Measurements from ENCODE around the gene ARFGAP3. TPM values are rescaled to one million over a fixed set of nuclear protein-coding genes. Genes with fewer than 3 reads are reported as not detected.

ARFGAP3 gene
- total RNA-seq, 1 donor from 2014 or later: 28.4 TPM

DNA sequence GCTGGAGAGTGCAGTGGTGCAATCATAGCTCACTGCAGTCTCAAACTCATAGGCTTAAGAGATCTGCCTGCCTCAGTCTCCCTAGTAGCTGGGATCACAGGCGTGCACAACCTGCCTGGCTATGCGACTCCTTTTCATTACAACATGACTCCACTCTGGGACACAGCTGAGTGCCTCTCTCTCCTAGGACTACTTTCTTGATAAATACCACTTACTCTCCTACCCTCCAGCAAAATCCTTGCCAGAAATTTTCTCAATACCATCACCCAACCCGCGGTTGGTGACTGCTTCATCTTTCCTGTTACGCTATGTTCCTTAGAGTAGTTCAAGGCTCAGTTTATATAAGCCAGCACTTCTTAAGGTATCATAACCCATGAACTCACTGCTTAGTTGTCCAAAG, 26.9 kb downstream of the ARFGAP3 start:
- H3K9me3 Mint-ChIP-seq: no peaks in the 10 kb centered on the region
- no peak overlapping the region for H3K27ac Mint-ChIP-seq (ENCODE audit: unreplicated experiment)
- H3K27me3 Mint-ChIP-seq (ENCODE audit: low read depth): no peaks in the 10 kb centered on the region
- no peak for DNase-seq (ENCODE audit: low read depth, low spot score)
- no peaks in the 10 kb centered on the region for H3K4me1 Mint-ChIP-seq
- no peak overlapping the region for H3K4me3 Mint-ChIP-seq
- TF ChIP-seq, protein P1, sequence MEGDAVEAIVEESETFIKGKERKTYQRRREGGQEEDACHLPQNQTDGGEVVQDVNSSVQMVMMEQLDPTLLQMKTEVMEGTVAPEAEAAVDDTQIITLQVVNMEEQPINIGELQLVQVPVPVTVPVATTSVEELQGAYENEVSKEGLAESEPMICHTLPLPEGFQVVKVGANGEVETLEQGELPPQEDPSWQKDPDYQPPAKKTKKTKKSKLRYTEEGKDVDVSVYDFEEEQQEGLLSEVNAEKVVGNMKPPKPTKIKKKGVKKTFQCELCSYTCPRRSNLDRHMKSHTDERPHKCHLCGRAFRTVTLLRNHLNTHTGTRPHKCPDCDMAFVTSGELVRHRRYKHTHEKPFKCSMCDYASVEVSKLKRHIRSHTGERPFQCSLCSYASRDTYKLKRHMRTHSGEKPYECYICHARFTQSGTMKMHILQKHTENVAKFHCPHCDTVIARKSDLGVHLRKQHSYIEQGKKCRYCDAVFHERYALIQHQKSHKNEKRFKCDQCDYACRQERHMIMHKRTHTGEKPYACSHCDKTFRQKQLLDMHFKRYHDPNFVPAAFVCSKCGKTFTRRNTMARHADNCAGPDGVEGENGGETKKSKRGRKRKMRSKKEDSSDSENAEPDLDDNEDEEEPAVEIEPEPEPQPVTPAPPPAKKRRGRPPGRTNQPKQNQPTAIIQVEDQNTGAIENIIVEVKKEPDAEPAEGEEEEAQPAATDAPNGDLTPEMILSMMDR (conservative IDR thresholded peaks at IDR 0.05): no peak
- H3K36me3 Mint-ChIP-seq (ENCODE audit: low read depth): peaks cover 8% of the 10 kb centered on the region

DNA sequence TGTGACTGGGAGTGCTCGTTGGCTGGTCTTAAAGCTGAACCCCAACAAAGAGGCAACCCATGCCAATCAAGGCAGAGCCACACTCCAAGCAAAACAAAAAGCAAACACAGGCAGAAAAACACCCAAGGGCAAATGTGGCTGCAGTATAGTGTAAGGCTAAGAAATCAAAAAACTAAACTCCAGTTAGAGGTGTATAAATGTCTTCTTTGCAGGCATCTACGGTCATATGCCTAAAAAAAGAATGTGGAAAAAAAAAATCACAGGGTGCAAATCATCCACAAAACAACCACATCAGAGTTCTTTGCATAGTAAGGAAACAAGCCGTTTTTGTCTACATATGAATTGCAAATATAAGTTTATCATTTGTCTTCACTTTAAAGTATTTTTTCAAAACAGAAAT, 27.8 kb downstream of the ARFGAP3 start:
- no peaks in the 10 kb centered on the region for H3K9me3 Mint-ChIP-seq
- TF ChIP-seq, protein P1 (conservative IDR thresholded peaks at IDR 0.05): no peak
- no peak overlapping the region for H3K27ac Mint-ChIP-seq (ENCODE audit: unreplicated experiment)
- H3K36me3 Mint-ChIP-seq (ENCODE audit: low read depth): peaks cover 6% of the 10 kb centered on the region
- H3K4me1 Mint-ChIP-seq: no peaks in the 10 kb centered on the region
- H3K27me3 Mint-ChIP-seq (ENCODE audit: low read depth): no peaks in the 10 kb centered on the region
- DNase-seq (ENCODE audit: low read depth, low spot score): no peak
- H3K4me3 Mint-ChIP-seq: no peak overlapping the region

DNA sequence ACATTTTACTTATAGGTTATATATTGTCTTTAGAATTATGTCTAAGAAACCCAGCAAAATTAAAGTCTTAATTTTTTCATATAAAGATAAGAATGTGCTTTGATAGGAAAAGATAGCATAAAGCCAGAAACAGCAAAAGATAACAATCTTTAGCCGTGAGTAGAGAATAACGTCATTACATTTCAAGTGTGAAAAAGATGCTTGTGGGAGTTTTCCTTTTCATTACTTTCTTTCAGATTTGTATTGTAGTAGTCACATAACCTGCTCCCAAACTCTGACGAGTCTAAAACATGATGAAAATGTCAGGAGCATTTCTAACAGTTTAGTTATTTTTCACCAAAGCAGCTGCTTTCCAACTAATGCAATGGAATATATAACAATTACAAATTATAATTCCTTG, 31.3 kb downstream of the ARFGAP3 start:
- no peak overlapping the region for H3K4me3 Mint-ChIP-seq
- DNase-seq (ENCODE audit: low read depth, low spot score): no peak
- no peaks in the 10 kb centered on the region for H3K4me1 Mint-ChIP-seq
- H3K27me3 Mint-ChIP-seq (ENCODE audit: low read depth): no peaks in the 10 kb centered on the region
- H3K36me3 Mint-ChIP-seq (ENCODE audit: low read depth): peaks cover 24% of the 10 kb centered on the region
- no peaks in the 10 kb centered on the region for H3K9me3 Mint-ChIP-seq
- TF ChIP-seq, protein P1 (conservative IDR thresholded peaks at IDR 0.05): no peak
- H3K27ac Mint-ChIP-seq (ENCODE audit: unreplicated experiment): no peak overlapping the region

DNA sequence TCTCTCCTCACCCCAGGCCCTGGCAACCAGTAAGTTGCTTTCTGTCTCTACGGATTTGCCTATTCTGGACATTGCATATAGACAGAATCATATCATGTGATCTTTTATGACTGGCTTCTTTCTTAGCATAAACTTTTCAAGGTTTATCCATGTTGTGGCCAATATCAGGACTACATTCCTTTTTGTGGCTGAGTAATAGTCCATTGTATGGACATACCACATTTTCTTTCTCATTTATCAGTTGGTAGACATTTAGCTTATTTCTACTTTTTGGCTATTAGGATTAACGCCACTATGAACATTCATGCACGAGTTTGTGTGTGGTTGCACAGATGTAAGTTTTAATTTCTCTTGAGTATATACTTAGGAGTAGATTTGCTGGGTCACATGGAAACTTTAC, 35.7 kb downstream of the ARFGAP3 start:
- TF ChIP-seq, protein P1 (conservative IDR thresholded peaks at IDR 0.05): no peak
- H3K4me3 Mint-ChIP-seq: no peak overlapping the region
- H3K27me3 Mint-ChIP-seq (ENCODE audit: low read depth): no peaks in the 10 kb centered on the region
- H3K4me1 Mint-ChIP-seq: no peaks in the 10 kb centered on the region
- H3K27ac Mint-ChIP-seq (ENCODE audit: unreplicated experiment): no peak overlapping the region
- no peak for DNase-seq (ENCODE audit: low read depth, low spot score)
- H3K9me3 Mint-ChIP-seq: no peaks in the 10 kb centered on the region
- peaks cover 26% of the 10 kb centered on the region for H3K36me3 Mint-ChIP-seq (ENCODE audit: low read depth)

DNA sequence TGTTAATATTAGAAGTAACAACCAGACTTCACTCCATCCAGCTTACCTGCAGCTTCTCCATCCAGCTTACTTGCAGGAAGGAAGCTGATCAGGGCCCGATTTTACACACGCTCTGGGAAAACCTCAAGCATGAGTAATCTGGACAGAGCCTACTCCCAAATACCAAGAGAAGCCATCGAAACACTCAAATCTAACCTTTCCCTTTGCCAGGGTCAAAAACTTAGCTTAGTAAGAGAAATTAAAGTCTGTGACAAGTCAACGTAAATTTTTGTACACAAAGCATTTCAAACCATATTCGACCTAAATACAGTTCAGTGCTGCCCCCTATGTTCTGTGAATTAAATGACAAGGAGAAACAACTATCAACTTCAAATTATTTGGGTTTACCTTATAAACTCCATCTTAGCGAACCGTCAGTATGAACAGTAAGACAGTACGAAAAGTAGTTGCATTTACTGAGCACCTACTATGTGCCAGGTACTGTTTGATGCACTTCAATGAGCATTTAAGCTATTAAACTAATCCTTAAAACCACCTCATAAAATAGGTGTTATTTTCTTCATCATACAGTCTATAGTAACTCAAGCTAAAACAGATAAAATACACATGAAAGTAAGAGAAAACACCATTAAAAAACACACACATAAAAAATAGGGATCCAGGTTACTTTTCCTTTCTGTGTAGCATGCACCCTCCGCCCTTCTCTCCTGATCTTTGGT, 36.9 kb downstream of the ARFGAP3 start:
- TF ChIP-seq, protein P1 (conservative IDR thresholded peaks at IDR 0.05): peak; percentile 71
- DNase-seq (ENCODE audit: low read depth, low spot score): no peak
- Mint-ChIP-seq H3K27me3 (ENCODE audit: low read depth) (no peaks in the 10 kb centered on the region), H3K4me1 (no peaks in the 10 kb centered on the region), H3K9me3 (no peaks in the 10 kb centered on the region), H3K27ac (ENCODE audit: unreplicated experiment) (no peak overlapping the region), H3K36me3 (ENCODE audit: low read depth) (peaks cover 26% of the 10 kb centered on the region), H3K4me3 (no peak overlapping the region)

All from neural crest cell (in vitro differentiated cells).